Measurements from ENCODE around the gene CCDC80.

Gene CCDC80

DNA sequence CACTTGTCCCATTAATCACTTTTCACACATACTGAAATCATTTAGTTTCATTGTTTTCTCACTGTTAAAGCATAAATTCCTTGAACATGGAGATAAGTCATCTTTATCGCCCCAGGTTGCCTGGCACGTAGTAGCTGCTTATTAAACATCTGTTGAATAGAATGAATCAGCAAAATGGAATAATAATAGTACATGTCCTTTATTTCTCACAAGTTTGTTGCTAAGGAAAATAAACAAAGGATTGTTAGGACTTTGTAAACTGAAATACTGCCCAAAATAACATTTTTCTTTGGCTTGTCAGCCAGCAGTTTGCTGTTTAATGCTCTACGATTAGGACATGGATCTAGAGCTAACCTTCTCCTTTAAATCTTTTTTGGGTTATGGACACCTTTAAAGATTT, 61.2 kb downstream of the CCDC80 start:
- TF ChIP-seq, protein P1, sequence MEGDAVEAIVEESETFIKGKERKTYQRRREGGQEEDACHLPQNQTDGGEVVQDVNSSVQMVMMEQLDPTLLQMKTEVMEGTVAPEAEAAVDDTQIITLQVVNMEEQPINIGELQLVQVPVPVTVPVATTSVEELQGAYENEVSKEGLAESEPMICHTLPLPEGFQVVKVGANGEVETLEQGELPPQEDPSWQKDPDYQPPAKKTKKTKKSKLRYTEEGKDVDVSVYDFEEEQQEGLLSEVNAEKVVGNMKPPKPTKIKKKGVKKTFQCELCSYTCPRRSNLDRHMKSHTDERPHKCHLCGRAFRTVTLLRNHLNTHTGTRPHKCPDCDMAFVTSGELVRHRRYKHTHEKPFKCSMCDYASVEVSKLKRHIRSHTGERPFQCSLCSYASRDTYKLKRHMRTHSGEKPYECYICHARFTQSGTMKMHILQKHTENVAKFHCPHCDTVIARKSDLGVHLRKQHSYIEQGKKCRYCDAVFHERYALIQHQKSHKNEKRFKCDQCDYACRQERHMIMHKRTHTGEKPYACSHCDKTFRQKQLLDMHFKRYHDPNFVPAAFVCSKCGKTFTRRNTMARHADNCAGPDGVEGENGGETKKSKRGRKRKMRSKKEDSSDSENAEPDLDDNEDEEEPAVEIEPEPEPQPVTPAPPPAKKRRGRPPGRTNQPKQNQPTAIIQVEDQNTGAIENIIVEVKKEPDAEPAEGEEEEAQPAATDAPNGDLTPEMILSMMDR (IDR thresholded peaks at IDR 0.05), result no peak

GRCh38 chr3:112579232-112579631, 61.7 kb downstream of the CCDC80 start:
- TF ChIP-seq, protein P1 (IDR thresholded peaks at IDR 0.05), result no peak

DNA sequence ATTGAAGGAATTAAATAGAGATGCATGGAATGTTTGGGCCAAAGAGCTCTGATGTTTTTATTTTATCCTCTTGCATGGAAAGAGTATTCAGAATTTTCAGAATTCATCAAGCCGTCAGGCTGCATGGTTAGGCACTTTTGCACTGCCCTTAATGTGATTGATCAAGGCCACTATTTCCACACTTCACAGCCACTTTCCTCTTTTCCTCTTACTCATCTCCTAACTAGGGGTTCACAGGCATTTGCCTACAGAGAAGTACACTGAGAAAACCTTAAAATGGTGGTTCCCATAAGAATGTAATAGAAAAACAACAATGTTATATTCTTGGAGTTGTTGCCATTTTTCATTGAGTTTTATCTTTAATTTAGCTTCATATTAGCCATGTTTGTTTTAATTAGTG, 68.2 kb downstream of the CCDC80 start:
- TF ChIP-seq, protein P1 (IDR thresholded peaks at IDR 0.05), result no peak

GRCh38 chr3:112569265-112569664, 71.7 kb downstream of the CCDC80 start:
- TF ChIP-seq, protein P1 (IDR thresholded peaks at IDR 0.05), result no peak

GRCh38 chr3:112568642-112569041, 72.3 kb downstream of the CCDC80 start:
- TF ChIP-seq, protein P1 (IDR thresholded peaks at IDR 0.05), result no peak

DNA sequence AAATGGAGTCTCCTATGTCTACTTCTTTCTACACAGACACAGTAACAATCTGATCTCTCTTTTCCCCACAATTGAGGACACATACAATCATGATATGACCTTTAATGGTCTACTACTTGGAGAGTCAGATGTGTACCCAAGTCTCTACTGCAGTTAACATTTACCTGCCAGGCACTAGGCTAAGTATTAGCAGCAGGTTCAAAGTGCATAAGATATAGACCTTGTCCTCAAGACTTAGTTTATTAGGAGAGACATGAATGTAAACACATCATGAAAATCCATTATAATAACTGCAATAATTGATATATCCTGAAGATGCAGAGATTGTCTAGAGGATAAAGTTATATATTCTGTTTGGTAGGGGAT, 76.0 kb downstream of the CCDC80 start:
- TF ChIP-seq, protein P1 (IDR thresholded peaks at IDR 0.05), result no peak

- TF ChIP-seq, protein P1 (IDR thresholded peaks at IDR 0.05), result no peak
Measured at GRCh38 chr3:112561734-112562529, 79.0 kb downstream of the CCDC80 start, which contains the start of the genes ATG3 and SLC35A5. Gene ATG3, minus strand, starts transcription at chr3:112561962. Its CDS starts 434 bp downstream, at chr3:112561528. Gene SLC35A5, plus strand, starts transcription at chr3:112562045. Its CDS starts 1,359 bp downstream, at chr3:112563404.

DNA sequence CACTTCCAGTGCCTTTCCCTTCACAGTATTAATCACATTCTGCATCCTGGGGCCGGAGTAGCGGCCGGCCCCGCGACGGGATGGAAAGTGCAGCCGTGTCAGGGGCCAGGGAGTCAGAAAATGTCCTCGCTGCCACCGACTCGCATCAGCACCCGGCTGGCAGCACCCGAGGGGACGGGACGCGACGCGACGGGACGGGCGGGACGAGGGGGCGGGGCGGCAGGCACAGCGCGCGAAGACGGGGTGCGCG, 79.5 kb downstream of the CCDC80 start:
- TF ChIP-seq, protein P1 (IDR thresholded peaks at IDR 0.05), result no peak

All from LNCAP (cell line).